Left renal cortex interstitium (tissue), 4 donors: Measurements from ENCODE around the gene SLC29A1. TPM values are rescaled to one million over a fixed set of nuclear protein-coding genes. Genes with fewer than 3 reads are reported as not detected.
"Not testable (repeated sequence)": the region's sequence is repeated elsewhere in the genome, so short reads cannot be mapped to it uniquely, and the experiment has no call there.

Source experiments
- DNase-seq, 4 donors: peaks; one replicate each; pipeline ENCODE4 v3.0.0-alpha.2; 2013; ENCODE audit warnings: low read depth in 4 of 4, low spot score in 2 of 4, missing footprints in 1 of 4
- polyA plus RNA-seq, 4 donors: library from polyadenylated mRNA; unstranded; fragments of 120-200 nt; gene quantifications; one replicate each; pipeline ENCODE4 v1.2.1, GENCODE V29; 2013; ENCODE audit not compliant: insufficient read length in 4 of 4

SLC29A1 gene
- polyA plus RNA-seq, 4 donors, result 34.1 to 37.4 (median 35.7) TPM

DNA sequence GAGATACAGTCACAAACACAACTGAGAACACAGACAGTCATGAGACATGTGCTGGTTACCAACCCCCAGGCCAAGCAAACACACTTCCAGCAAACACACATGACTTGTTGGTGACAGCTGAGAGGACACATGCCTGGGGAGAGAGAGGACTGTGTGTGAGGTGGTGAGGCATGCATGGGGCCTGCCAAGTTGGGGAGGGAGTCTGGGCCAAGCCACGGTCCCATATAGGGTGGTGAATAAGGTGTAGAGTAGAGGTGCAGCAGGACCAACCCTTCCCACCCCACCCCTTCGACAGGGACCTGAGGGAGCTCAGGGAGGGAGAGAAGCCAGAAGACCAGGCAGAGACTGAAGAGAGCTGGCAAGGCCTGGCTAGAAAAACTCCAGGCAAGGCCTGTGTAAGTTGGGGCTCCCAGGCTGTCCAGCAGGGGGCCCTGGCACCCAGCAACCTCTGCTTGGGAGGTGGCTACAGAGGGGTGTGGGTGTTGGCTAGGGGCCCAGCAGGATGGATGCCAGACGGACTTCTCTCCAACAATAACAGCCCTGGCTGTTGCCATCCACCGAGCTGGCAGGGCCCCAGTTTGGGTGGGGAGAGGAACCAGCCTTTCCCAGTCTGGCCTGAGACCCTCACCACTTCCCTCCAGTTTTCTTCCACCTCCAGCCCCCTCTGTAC is 2.0 kb upstream of the SLC29A1 start:
- DNase-seq, result no peak

DNA sequence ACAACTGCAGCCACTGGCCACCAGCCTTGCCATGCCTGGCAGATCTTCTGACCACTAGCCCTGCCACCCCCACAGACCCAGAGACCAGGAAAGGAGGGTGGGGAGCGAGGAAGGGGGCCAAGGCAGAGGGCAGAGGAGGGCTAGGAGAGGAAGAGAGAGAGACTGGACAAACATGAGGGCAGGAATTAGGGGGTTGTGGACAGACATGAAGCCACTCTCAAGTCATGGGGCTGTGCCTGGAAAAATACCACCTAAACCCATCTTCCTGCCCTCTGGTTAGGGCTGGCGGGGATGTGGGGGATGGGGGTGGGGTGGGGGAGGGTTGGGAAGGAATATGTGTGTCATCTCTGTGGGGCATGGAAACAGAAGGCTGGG is 1.4 kb upstream of the SLC29A1 start:
- no peak for DNase-seq

DNA sequence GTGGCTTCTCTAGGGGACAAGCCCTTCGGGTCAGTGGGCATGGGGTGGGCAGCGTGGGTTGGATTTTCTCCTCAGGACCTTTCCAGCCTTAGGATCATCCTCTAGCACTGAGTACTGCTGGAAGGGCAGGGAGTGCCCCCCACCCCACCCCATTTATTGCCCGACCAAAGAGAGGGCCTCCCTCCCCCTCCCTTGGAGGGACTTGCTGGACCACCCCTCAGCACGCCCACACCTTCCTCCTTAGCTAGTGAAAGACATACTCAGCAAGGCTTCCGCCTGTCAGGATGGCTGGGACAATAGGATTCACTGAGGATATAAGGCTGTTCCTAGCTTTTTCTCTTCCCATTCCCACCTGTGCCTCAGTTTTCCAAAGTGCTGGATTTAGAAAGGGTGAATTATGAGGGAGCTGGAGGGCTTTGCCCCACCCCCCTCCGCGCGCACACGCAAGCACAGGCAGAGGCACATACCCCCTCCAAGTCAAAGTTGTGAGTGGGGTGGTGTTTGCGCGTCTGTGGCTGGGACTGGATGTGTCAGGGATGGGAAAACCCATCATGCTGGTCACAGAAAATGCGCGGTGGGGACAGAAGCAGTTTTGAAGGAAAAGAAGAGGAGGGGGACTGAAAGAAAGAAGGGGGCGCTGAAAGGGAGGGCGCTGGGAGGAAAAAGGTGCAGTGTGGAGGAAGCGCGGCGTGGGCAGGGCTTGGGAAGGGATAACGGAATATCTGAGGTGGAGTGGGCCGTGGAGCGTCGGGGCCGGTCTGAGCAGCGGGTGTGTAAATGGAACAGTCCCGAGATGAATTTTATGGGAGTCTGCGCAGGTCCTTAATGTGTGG is 693 bp upstream of the SLC29A1 start:
- no peak for DNase-seq

DNA sequence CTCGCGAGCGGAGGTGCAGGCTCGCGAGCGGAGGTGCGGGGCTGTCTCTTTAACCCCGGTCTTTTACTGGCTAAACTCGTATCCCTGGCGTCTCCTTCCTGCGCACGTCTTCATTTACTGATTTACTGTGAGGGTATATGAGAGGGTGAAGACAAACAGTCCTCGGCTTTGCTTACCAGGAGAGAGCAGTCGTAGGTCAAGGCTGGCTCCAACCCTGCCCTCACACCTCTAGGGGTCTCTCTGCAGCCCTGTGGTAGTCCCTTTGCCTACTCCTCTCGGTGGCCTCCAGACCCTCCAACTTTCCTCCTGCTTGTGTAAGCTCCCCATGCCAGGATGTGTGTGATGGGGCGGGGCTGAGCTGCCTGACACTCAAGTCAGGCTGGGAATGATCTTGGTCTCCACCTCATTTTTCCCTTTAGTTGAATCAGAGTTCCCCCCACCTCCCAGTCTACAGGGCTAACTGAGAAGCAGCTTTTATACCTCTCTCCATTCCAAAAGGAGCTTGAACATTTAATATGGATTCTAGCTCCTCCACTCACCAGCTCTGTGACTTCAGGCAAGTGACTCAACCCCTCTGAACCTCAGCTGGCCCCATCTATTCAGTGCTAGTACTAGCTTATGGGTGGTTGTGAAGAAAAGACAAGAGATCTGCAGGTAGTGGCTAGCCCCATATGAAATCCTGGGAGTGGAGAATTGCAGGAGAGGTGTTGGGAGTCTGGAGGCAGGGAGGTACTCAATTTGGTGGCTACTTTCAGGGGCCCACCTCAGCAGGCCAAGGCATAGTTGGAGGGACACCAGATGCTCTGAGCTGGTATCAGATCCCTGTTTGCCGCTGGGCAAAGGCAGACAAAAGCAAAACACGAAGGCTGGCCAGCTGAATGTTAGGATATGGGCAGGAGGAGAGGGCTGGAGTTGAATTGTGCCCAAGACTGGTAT is 902 bp downstream of the SLC29A1 start:
- no peak for DNase-seq

DNA sequence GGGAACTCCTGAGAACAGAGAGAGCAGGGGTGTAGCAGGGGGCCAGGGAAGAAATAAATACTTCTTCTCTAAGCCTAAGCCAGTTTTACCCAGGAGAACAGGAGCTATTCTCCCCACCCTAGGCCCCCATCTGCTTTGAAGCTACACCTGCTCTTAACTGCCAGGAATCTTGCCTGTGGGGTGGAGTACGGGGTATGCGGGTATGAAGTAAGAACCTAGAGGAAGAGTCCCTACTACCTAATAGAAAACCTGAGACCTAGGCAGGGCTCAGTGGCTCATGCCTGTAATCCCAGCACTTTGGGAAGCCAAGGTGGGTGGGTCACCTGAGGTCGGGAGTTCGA is 1.5 kb downstream of the SLC29A1 start:
- no peak for DNase-seq

DNA sequence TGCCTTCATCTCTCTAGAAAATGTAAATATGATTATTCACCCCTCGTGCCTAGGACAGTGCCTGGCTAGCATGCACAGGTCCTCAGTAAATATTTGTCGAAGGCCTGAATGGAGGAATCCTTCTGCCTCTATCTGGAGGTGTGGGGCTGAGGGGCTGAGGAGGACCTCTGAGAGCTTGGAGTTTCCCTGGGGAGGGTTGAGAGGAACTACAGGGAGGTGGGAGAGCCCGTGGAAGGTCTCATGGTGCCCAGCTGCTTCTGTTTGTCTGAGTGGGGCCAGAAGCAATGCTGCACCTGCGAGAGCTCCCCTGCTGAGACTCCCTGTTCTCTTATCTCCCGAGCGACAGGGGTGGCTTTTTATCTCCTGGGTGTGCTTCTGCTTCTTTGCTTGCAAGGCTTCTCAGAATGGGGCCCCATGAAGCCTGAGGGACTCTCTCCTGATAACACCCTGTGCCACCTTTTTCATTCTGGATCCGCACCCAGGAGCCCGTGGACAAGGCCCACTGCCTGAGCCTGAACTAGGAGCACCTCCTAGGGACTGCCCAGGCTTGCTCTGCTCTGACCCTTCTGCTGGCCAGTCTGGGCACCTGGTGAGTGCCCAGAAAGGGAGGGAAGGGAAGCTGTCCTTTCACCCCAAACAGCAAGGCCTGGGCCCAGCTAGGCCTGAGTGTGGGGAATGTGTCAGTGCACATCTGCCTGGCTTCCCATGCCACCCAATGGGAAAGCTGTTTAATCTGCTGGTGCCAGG is 2.4 kb downstream of the SLC29A1 start:
- DNase-seq, result no peak

DNA sequence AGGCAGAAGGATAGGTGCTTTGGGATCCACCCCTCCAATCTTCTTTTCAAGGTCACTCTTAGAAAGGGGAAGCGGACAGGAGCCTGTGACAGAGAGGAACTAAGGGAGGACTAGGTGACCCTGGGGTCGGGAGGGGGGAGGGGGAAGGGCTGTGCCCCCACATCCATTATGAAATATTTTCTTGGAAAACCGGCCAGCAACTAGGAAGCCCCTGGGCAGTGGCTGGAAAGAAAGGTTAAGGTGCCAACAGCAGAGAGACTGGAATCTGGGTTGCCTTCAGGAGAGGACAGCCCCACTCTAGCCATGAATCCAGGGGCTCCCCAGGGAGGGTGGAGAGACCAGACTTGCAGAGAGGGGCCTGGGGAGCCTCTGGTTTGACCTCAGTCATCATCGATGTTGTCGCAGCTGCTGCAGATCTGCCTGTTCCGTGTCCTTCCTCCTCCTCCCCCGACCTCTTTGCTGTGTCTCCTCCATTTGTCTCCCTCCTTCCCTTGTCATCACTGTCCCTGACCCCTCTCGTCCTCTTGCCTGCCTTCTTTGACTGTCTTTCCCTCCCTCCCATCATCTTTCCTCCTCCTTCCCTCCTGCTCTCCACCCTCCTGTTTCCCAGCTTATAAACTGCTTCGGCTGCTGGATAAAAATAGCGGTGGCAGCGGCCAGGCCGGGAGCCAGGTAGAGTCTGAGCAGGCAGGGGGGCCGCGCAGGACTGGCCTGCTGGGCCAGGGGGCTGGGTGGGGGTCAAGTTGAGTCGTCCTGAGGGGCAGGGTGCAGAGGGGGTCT is 3.2 kb downstream of the SLC29A1 start:
- DNase-seq, result no peak

DNA sequence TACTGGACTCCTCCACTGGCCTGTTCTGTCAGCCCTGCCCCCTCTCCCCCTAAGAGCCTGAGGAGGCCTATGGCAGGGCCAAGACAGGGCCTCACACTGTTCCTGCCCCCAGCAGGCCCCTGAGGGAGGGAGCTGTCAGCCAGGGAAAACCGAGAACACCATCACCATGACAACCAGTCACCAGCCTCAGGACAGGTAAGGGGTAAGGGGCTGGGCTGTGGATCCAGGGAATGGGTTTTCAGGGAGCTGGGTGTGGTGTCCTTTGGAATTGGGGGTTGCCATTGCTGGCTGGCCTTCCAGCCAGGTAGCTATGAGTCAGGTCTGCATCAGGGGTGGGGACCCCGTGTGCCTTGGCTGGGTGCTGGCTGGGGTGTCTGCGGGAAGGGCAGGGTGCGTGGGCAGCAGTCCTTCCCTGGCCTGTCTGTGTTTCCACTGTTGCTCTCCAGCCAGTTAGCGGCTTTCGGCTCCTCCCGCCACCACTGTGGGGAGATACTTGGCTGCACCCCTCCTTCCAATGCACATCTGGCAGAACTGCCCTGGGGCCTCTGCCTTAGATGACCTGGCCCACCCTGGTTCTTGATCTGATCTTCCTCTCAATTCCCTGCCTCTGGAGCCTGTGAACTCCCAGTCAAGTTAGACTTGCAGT is 3.9 kb downstream of the SLC29A1 start:
- no peak for DNase-seq

DNA sequence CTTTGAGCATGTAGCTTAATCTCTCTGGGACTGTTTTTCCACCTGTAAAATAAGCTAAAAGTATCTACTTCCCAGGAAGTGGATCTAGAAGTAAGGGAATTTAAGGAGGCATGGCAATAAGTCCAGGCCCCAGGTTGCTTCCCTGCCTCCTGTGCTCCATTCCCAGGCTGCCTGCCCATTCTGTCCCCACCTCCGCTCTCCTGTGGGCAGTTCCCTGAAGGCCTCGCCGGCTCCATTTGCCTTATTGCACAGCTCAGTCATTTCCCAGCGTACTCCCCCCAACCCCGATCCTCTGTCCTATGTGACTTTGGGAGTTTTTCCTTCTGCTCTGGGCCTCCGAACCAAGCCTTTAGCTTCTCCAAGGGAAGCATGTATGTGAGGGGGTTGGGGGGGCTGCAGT is 4.6 kb downstream of the SLC29A1 start:
- DNase-seq, result no peak

DNA sequence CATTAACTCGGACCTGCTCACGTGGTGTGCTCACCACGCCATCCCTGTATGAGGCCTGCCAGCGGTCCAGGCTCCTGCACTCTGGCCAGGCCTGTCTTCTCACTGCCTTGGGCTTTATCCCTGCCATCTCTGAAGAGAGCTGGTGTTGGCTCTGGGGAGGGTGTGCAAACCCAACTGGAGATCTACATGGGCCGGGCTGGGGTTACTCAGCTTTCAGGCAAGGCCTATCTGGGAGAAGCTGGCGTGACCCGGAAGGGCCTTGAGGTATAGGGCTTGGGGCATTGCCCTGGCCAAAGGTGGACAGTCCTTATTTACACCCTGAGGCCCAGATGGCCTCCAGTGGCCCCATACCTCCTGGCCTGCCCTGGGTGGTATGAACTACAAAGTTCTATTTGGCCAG is 5.0 kb downstream of the SLC29A1 start:
- DNase-seq, result no peak

DNA sequence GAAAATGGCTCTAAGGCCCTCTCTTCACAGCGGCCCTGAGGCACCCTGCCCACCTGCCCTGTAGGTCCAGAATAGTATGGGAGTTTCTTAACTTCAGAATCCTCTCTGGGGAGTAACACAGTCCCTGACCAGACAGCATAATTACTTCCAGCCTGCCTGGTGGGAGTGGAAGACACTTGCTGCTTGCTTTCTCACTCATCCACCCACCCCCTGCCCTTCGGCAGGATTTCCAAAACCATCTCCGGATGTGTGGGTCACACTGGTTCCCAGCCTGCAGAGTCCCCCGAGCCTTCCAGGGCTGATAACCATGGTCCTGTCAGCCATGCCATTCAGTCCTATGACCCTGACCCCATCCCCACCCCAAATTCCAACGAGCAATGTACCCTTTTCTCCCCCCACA is 5.4 kb downstream of the SLC29A1 start:
- DNase-seq, result no peak

DNA sequence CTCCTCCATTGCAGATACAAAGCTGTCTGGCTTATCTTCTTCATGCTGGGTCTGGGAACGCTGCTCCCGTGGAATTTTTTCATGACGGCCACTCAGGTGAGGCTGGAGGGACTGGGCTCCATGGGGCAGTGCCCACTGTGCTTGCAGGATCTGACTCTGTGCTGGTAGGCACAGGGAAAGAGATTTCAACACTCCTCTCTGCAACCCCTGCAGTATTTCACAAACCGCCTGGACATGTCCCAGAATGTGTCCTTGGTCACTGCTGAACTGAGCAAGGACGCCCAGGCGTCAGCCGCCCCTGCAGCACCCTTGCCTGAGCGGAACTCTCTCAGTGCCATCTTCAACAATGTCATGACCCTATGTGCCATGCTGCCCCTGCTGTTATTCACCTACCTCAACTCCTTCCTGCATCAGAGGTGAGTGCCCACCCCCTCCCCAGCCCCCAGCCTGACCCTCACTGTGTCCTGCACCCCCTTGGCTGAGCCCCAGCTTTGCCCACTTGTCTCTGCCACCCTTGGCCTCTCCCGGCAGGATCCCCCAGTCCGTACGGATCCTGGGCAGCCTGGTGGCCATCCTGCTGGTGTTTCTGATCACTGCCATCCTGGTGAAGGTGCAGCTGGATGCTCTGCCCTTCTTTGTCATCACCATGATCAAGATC is 6.1 kb downstream of the SLC29A1 start:
- DNase-seq, result no peak

DNA sequence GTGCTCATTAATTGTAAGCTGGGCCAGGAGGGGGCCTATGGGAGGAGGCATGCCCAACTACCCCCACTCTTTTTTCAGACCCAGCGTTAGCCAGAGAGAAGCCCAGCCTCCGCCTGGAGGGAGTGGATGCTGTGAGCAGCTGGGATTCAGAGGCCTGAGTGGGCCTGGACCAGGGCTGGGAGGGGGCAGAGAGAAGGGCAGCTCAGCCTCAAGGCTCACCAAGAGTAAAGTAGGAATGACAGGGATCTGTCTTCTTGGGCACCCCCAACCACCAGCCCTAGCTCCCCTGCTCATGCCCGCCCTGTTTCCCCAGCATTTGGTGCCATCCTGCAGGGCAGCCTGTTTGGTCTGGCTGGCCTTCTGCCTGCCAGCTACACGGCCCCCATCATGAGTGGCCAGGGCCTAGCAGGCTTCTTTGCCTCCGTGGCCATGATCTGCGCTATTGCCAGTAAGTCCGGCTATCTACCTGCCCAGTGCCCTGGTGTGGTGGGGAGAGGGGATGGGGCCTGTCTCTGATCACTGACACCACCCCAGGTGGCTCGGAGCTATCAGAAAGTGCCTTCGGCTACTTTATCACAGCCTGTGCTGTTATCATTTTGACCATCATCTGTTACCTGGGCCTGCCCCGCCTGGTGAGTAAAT is 6.8 kb downstream of the SLC29A1 start:
- DNase-seq, result no peak

DNA sequence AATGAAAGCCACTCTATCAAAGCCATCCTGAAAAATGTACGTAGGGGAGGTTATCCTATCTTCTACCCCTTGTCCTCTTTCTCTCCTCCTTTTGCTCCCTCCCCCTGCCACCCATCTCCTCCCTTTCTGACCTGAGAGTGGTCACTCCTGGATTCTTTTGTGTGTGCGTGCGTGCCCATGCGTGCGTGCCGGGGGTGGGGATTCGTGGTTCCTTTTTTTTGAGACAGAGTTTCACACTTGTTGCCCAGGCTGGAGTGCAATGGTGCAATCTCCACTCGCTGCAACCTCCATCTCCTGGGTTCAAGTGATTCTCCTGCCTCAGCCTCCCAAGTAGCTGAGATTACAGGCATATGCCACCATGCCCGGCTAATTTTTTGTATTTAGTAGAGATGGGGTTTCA is 8.0 kb downstream of the SLC29A1 start:
- DNase-seq, result not testable (repeated sequence)

DNA sequence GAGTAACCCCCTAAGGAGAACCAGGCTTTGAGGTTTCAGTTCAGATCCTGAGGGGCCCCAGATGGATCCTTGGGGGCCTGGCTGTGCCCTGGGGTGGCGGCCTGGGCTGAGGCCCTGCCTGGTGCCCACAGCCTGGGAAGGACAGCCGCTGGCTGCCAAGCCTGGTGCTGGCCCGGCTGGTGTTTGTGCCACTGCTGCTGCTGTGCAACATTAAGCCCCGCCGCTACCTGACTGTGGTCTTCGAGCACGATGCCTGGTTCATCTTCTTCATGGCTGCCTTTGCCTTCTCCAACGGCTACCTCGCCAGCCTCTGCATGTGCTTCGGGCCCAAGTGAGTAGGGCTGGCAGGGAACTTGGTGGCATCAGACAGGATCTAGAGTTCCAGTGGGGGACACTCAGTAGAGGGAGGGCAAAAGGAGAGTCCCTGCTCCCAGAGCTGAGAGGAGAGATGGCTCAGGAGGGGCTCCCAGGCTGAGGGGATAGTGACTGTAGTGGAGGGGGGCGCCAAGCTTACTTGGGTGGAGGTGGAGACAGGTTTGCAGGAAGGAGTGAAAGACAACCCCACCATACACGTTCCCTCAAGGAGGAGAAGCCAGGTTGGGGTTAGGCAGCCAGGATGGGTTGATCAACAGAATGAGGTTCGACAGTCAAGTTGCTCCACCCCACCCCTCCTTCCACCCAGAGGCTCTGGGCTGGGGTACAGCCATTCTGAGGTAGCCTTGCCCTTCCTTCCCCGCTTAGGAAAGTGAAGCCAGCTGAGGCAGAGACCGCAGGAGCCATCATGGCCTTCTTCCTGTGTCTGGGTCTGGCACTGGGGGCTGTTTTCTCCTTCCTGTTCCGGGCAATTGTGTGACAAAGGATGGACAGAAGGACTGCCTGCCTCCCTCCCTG is 9.5 kb downstream of the SLC29A1 start:
- no peak for DNase-seq

DNA sequence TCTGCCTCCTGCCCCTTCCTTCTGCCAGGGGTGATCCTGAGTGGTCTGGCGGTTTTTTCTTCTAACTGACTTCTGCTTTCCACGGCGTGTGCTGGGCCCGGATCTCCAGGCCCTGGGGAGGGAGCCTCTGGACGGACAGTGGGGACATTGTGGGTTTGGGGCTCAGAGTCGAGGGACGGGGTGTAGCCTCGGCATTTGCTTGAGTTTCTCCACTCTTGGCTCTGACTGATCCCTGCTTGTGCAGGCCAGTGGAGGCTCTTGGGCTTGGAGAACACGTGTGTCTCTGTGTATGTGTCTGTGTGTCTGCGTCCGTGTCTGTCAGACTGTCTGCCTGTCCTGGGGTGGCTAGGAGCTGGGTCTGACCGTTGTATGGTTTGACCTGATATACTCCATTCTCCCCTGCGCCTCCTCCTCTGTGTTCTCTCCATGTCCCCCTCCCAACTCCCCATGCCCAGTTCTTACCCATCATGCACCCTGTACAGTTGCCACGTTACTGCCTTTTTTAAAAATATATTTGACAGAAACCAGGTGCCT is 10.2 kb downstream of the SLC29A1 start:
- no peak for DNase-seq
